ENCODE measurements around the gene STARD9.

STARD9 gene

DNA sequence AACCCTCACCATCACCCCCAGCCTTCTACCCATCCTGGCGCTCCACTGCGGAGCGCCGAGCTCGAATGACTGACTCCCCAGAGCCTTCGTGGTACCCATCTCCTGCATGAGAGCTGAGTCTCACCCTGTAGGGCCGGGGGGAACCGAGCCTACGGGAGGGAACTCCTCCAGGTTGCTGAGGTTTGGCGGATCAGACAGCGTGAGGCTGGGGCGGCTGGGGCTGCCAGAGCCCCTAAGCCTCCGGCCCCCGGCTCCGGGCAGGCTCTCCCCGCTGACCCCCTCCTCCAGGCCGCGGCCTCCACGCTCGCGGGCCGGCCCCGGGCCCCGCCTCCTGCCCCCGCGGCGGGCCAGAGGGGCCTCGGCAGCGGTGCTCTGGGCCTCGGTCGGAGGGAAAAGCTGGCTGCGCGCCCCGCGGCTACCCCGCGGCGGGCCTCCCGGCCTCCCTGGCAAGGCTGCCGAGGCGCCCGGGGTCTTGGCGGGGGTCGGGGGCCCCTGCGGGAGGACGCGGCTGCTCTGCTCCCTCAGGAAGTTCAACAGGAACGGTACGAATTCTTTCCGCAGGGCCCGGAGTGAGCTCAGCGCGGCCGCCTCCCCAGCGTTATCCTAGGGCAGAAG is 160.9 kb downstream of the STARD9 start:
- Histone ChIP-seq H3K9ac (ENCODE audit: low read length in 2 of 2) (peak overlapping the region; percentile 72 to 90), H3K4me3 (ENCODE audit: low read length in 2 of 2) (peak overlapping the region; percentile 74 to 86), H3K27ac (ENCODE audit: low read length) (peak overlapping the region; percentile 62), H3K4me1 (ENCODE audit: control insufficient read depth, insufficient read depth, low read length) (peaks cover 27% of the 10 kb centered on the region), H3K9me3 (ENCODE audit: control insufficient read depth in 2 of 2, low read length in 2 of 2) (no peaks in the 10 kb centered on the region), H3K27me3 (ENCODE audit: control insufficient read depth in 1 of 2, insufficient read depth in 2 of 2, low read length in 2 of 2) (no peaks in the 10 kb centered on the region), H3K36me3 (ENCODE audit: control insufficient read depth in 2 of 2, insufficient read depth in 2 of 2, low read length in 2 of 2) (peaks cover 20 to 23% of the 10 kb centered on the region in 2 donors)

DNA sequence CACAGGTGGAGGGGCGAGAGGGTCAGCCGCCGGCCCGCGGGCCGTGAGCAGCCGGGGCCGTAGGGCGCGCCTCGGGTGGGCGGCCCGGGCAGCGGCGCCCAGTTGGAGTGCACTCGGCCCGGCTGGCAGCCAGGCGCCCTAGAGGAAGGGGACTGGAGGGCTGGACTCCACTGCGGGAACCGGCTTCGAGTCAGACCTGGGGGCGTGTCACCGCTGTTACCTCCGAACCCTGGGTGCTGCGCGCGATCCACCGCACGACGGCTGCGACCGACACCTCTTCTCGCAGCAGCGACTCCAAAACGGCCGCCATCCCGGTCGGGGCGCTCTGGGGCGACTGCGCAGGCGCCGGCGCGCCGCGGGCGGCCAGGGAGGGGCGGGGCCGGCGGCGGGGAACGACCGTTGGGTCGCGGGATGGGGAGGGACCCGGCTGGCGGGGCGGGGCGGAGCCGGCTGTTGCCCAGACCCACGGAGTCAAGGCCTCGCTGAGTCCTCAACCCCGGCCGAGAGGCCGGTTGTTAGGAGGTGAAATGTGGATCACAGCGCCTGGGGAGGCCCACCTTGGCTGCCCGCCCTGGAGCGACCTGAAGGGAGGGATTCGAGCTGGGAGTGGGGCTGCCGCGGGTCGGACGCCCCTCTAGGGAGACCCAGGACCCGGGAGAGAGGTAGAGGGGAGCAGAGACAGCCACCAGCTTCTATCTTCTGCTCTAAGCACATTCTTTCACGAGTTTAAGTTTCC is 161.6 kb downstream of the STARD9 start, which contains the start of gene CDAN1:
TSS of gene CDAN1 (minus strand) at position 336 of the 736 bp plus-strand sequence. CDS start at position 310, 26 bp downstream.
- Histone ChIP-seq H3K4me3 (ENCODE audit: low read length in 2 of 2) (peak within 1 kb of the TSS; percentile 74 to 86), H3K9ac (ENCODE audit: low read length in 2 of 2) (peak within 1 kb of the TSS; percentile 89 to 90), H3K27me3 (ENCODE audit: control insufficient read depth in 1 of 2, insufficient read depth in 2 of 2, low read length in 2 of 2) (no peaks in the 10 kb centered on the region), H3K36me3 (ENCODE audit: control insufficient read depth in 2 of 2, insufficient read depth in 2 of 2, low read length in 2 of 2) (peaks cover 19 to 21% of the 10 kb centered on the region in 2 donors), H3K9me3 (ENCODE audit: control insufficient read depth in 2 of 2, low read length in 2 of 2) (no peaks in the 10 kb centered on the region), H3K27ac (ENCODE audit: low read length) (peak within 1 kb of the TSS; percentile 86), H3K4me1 (ENCODE audit: control insufficient read depth, insufficient read depth, low read length) (peaks cover 27% of the 10 kb centered on the region)

DNA sequence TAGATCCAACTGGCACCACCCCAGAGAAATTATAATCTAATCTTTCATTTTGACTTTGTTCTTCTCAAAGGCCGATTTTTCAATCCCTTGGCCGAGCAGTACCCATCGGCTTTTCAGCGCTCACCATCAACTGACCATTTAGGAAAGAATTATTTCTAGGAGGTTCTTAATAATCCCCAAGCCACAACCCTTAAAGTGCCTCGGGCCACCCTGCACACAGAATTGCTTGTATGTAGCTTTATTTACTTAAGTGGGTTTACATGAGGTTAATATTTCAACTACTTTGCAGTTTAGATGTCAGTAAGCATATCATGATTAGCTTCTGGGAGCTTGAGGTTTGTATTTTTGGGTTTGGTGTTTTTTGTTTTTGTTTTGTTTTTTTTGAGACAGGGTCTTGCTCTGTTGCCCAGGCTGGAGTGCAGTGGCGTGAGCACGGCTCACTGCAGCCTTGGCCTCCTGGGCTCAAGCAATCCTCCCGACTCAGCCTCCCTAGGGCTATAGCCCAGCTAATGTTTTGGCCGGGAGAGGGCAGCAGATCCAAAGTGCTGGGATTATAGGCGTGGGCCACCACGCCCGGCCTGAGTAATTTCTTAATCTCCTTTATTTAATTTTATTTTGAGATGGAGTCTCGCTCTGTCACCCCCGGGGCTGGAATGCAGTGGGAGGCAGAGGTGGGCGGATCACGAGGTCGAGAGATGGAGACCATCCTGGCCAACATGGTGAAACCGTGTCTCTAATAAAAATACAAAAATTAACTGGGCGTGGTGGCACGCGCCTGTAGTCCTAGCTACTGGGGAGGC is 162.3 kb downstream of the STARD9 start:
- Histone ChIP-seq H3K27me3 (ENCODE audit: control insufficient read depth in 1 of 2, insufficient read depth in 2 of 2, low read length in 2 of 2) (no peaks in the 10 kb centered on the region), H3K27ac (ENCODE audit: low read length) (peak overlapping the region; percentile 86), H3K36me3 (ENCODE audit: control insufficient read depth in 2 of 2, insufficient read depth in 2 of 2, low read length in 2 of 2) (peaks cover 12 to 14% of the 10 kb centered on the region in 2 donors), H3K4me1 (ENCODE audit: control insufficient read depth, insufficient read depth, low read length) (peaks cover 27% of the 10 kb centered on the region), H3K9ac (ENCODE audit: low read length in 2 of 2) (peak overlapping the region; percentile 89 to 90), H3K9me3 (ENCODE audit: control insufficient read depth in 2 of 2, low read length in 2 of 2) (no peaks in the 10 kb centered on the region), H3K4me3 (ENCODE audit: low read length in 2 of 2) (peak overlapping the region; percentile 68 to 86)

DNA sequence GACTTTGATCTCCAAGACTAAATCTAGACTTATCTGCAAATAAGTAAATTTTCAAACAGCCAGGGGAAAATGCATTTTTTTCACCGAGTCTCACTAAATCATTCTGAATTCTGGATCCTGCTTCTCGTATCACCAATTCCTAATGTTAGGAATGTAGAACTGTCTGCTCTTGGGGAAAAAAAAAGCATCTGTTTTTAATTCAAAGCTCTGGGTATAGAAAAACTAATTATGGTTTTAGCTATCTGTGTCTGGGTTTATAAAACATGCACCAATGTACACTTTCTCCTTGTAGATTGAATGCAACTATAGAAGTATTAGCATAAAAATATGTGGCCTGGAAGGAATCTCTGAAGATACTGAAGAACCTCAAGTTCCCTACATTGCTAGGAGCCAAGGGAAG is 166.3 kb downstream of the STARD9 start:
- Histone ChIP-seq H3K27me3 (ENCODE audit: control insufficient read depth in 1 of 2, insufficient read depth in 2 of 2, low read length in 2 of 2) (no peaks in the 10 kb centered on the region), H3K27ac (ENCODE audit: low read length) (no peak overlapping the region), H3K4me1 (ENCODE audit: control insufficient read depth, insufficient read depth, low read length) (peaks cover 9% of the 10 kb centered on the region), H3K9me3 (ENCODE audit: control insufficient read depth in 2 of 2, low read length in 2 of 2) (no peaks in the 10 kb centered on the region), H3K36me3 (ENCODE audit: control insufficient read depth in 2 of 2, insufficient read depth in 2 of 2, low read length in 2 of 2) (peaks cover 2 to 5% of the 10 kb centered on the region in 2 donors), H3K4me3 (ENCODE audit: low read length in 2 of 2) (no peak overlapping the region), H3K9ac (ENCODE audit: low read length in 2 of 2) (no peak overlapping the region)

DNA sequence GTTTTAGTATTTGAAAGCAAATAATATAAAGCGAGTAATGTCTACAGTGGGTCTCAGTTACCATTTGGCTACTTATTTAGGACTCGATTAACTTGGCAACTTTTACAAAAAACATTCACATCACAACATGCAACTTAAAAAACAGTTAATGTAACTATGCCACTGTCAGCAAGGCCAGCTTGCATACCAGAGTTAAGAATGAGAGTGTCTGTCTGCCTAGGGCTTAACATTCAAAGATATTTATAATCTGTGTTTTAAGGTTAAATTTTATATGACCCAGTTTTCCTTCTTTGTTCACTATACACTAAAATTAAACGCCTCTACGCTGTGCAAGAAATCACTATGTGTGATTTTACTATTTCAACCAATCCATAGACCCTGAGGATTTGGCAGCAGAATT is 166.7 kb downstream of the STARD9 start:
- Histone ChIP-seq H3K4me3 (ENCODE audit: low read length in 2 of 2) (no peak overlapping the region), H3K4me1 (ENCODE audit: control insufficient read depth, insufficient read depth, low read length) (peaks cover 7% of the 10 kb centered on the region), H3K9ac (ENCODE audit: low read length in 2 of 2) (no peak overlapping the region), H3K9me3 (ENCODE audit: control insufficient read depth in 2 of 2, low read length in 2 of 2) (no peaks in the 10 kb centered on the region), H3K27ac (ENCODE audit: low read length) (no peak overlapping the region), H3K36me3 (ENCODE audit: control insufficient read depth in 2 of 2, insufficient read depth in 2 of 2, low read length in 2 of 2) (peaks cover 2 to 5% of the 10 kb centered on the region in 2 donors), H3K27me3 (ENCODE audit: control insufficient read depth in 1 of 2, insufficient read depth in 2 of 2, low read length in 2 of 2) (no peaks in the 10 kb centered on the region)

DNA sequence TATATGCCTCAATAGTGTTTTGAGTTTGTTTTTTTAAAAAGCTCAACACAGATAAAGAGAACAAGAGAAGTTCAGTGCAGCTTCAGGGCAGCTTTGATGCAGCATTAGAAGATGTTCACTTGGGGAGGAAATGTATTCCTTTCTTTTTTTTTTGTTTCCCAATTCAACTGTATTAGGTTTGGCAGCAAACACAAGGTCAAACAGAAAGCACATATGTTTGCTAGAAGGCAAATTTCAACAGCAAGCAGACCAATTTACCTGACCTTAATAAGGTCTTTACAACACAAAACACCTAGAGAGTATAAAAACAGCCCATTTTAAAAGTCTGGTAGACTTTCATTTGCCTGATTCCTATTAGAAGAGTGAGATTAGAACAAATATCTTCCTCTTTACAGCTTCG is 168.8 kb downstream of the STARD9 start:
- H3K9ac ChIP-seq (ENCODE audit: low read length in 2 of 2): no peak overlapping the region
- no peaks in the 10 kb centered on the region for H3K27me3 ChIP-seq (ENCODE audit: control insufficient read depth in 1 of 2, insufficient read depth in 2 of 2, low read length in 2 of 2)
- no peak overlapping the region for H3K27ac ChIP-seq (ENCODE audit: low read length)
- no peaks in the 10 kb centered on the region for H3K4me1 ChIP-seq (ENCODE audit: control insufficient read depth, insufficient read depth, low read length)
- no peak overlapping the region for H3K4me3 ChIP-seq (ENCODE audit: low read length in 2 of 2)
- H3K9me3 ChIP-seq (ENCODE audit: control insufficient read depth in 2 of 2, low read length in 2 of 2): no peaks in the 10 kb centered on the region
- peaks cover 2 to 6% of the 10 kb centered on the region in 2 donors for H3K36me3 ChIP-seq (ENCODE audit: control insufficient read depth in 2 of 2, insufficient read depth in 2 of 2, low read length in 2 of 2)

DNA sequence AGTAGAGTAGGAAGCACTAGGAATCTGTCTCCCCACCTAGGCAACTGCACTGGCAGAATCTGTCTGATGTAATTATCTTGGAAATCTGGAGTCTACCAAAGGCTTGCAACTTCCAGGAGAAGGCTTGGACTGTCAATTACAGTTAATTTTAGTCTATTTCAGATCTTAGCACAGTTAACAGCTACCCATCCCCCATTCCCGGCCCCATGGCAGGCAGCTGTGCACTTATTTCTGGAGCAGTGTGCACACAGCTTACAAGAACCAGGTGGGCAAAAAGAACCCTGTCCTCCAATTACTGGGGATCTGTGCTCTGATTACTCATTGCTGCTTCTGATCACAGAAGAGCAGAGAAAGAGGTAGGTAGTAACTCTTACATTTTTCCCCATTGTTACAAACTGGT is 173.9 kb downstream of the STARD9 start:
- no peak overlapping the region for H3K27ac ChIP-seq (ENCODE audit: low read length)
- H3K9me3 ChIP-seq (ENCODE audit: control insufficient read depth in 2 of 2, low read length in 2 of 2): no peaks in the 10 kb centered on the region
- H3K9ac ChIP-seq (ENCODE audit: low read length in 2 of 2): no peak overlapping the region
- H3K36me3 ChIP-seq (ENCODE audit: control insufficient read depth in 2 of 2, insufficient read depth in 2 of 2, low read length in 2 of 2): peaks cover 11 to 17% of the 10 kb centered on the region in 2 donors
- no peaks in the 10 kb centered on the region for H3K4me1 ChIP-seq (ENCODE audit: control insufficient read depth, insufficient read depth, low read length)
- no peaks in the 10 kb centered on the region for H3K27me3 ChIP-seq (ENCODE audit: control insufficient read depth in 1 of 2, insufficient read depth in 2 of 2, low read length in 2 of 2)
- no peak overlapping the region for H3K4me3 ChIP-seq (ENCODE audit: low read length in 2 of 2)

DNA sequence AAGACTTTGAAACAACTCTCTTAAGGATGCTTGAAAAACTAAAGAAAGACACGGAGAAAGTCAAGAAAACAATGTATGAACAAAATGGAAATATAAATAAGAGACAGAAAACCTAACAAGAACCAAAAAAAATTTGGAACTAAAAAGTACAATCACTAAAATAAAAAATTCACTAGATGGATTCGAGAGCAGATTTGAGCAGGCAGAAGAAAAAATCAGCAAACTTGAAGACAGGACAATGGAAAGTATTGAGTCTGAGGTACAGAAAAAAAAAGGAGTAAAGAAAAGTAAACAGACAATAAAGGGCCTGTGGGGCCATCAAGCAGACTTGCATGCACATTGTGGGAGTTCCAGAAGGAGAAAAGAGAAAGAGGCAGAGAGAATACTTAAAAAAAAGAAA is 174.9 kb downstream of the STARD9 start:
- peaks cover 11 to 17% of the 10 kb centered on the region in 2 donors for H3K36me3 ChIP-seq (ENCODE audit: control insufficient read depth in 2 of 2, insufficient read depth in 2 of 2, low read length in 2 of 2)

DNA sequence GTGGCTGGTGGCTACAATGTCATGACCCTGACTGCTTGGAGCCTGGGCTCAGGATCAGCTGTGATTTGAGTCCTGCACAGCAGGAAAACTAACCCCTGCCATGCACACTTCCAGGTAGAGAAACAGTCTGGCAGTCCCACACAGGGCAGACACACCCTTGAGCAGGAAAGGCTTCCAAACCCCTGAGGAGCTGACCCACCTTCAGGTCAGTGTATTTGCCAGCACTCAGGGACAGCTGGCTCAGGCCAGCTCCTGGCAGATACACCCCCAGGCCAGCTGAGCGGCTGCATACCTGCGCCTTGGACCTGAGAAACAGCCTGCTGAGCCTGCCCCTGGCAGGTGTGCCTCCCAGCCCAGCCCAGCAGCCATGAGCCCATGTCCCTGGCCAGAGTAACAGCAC is 183.7 kb downstream of the STARD9 start:
- Histone ChIP-seq H3K9me3 (ENCODE audit: control insufficient read depth in 2 of 2, low read length in 2 of 2) (peaks cover 0 to 3% of the 10 kb centered on the region in 2 donors), H3K27me3 (ENCODE audit: control insufficient read depth in 1 of 2, insufficient read depth in 2 of 2, low read length in 2 of 2) (no peaks in the 10 kb centered on the region), H3K36me3 (ENCODE audit: control insufficient read depth in 2 of 2, insufficient read depth in 2 of 2, low read length in 2 of 2) (no peaks in the 10 kb centered on the region), H3K4me1 (ENCODE audit: control insufficient read depth, insufficient read depth, low read length) (no peaks in the 10 kb centered on the region), H3K4me3 (ENCODE audit: low read length in 2 of 2) (no peak overlapping the region), H3K27ac (ENCODE audit: low read length) (no peak overlapping the region), H3K9ac (ENCODE audit: low read length in 2 of 2) (no peak overlapping the region)

More for the DNA sequence above, 174.9 kb downstream of the STARD9 start:
- no peak overlapping the region for H3K9ac ChIP-seq (ENCODE audit: low read length in 2 of 2)
- no peaks in the 10 kb centered on the region for H3K27me3 ChIP-seq (ENCODE audit: control insufficient read depth in 1 of 2, insufficient read depth in 2 of 2, low read length in 2 of 2)
- no peak overlapping the region for H3K4me3 ChIP-seq (ENCODE audit: low read length in 2 of 2)
- no peak overlapping the region for H3K27ac ChIP-seq (ENCODE audit: low read length)
- no peaks in the 10 kb centered on the region for H3K9me3 ChIP-seq (ENCODE audit: control insufficient read depth in 2 of 2, low read length in 2 of 2)
- H3K4me1 ChIP-seq (ENCODE audit: control insufficient read depth, insufficient read depth, low read length): no peaks in the 10 kb centered on the region

DNA sequence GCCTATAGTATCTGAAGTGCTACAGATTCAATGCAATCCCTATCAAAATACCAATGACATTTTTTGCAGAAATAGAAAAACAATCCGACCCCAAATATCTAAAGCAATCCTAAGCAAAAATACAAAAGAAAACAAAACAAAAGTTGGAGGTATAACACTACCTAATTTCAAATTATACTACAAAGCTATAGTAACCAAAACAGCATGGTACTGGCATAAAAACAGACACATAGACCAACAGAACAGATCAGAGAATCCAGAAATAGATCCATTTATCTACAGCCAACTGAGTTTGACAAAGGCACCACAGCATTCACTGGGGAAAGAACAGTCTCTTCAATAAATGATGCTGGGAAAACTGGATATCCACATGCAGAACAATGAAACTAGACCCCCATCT is 185.4 kb downstream of the STARD9 start:
- H3K4me3 ChIP-seq (ENCODE audit: low read length in 2 of 2): no peak overlapping the region
- H3K4me1 ChIP-seq (ENCODE audit: control insufficient read depth, insufficient read depth, low read length): no peaks in the 10 kb centered on the region
- H3K9ac ChIP-seq (ENCODE audit: low read length in 2 of 2): no peak overlapping the region
- H3K36me3 ChIP-seq (ENCODE audit: control insufficient read depth in 2 of 2, insufficient read depth in 2 of 2, low read length in 2 of 2): no peaks in the 10 kb centered on the region
- H3K27ac ChIP-seq (ENCODE audit: low read length): no peak overlapping the region
- H3K27me3 ChIP-seq (ENCODE audit: control insufficient read depth in 1 of 2, insufficient read depth in 2 of 2, low read length in 2 of 2): no peaks in the 10 kb centered on the region
- peaks cover 0 to 3% of the 10 kb centered on the region in 2 donors for H3K9me3 ChIP-seq (ENCODE audit: control insufficient read depth in 2 of 2, low read length in 2 of 2)
